Measurements from ENCODE around the gene SUSD1.
A peak's percentile ranks its signal among the peaks of the same experiment; 100 is the strongest.
"Not testable (repeated sequence)": the region's sequence is repeated elsewhere in the genome, so short reads cannot be mapped to it uniquely, and the experiment has no call there.

SUSD1 gene

GRCh38 chr9:112173489-112174221 is 1.4 kb downstream of the SUSD1 start:
- DNase-seq = no peak

DNA sequence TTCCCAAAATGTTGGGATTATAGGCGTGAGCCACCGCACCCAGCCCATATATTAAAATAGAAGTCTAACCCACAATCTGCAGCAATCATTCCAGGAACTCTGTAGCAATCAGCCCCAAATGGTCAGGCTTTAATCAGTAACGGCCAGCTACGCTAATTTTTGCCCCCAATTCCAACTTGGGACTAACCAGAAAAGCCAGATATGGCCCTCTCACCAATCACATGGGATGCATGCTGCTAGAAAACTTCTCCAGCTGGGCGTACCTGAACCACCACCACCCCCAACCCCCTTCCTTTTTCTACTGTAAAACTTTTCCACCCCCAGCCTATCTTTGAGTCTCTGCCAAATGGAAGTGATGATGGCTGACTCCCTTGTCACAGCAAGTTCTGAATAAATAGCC is 4.1 kb downstream of the SUSD1 start:
- no peak for DNase-seq

DNA sequence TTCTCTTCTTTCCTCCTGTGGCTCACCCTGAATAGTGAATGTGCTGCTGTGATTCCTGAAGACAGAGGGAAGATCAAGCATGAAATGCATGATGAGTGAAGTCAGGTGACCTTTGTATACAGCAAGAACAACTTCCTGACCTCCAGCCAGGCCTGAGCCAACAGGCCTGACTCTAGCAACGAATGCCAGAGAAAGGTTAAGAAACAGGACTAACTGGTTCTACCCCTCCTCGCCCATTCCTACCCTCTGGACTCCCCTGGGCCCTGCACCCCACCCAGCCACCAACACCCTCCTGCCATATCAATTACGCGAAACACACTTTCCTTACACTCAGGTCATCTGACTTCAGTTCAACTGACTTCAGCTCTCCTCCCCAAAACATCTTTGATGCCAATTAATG is 4.9 kb downstream of the SUSD1 start:
- no peak for DNase-seq

DNA sequence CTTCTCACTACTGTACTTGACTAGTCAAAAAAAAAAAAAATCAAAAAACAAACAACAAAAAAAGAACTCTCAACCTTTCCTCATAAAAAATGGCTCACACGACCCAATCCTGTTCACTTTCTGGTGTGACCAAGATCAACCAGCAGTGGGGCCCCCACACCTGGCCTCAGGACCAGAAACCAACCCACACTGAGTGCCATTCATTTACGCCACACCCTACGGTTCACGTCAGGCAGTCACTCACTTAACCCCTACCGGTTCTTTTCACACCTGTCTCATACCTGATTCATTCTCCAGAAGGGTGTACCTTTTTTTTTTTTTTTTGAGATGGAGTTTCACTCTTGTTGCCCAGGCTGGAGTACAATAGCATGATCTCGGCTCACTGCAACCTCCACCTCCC is 5.7 kb downstream of the SUSD1 start:
- DNase-seq = no peak

DNA sequence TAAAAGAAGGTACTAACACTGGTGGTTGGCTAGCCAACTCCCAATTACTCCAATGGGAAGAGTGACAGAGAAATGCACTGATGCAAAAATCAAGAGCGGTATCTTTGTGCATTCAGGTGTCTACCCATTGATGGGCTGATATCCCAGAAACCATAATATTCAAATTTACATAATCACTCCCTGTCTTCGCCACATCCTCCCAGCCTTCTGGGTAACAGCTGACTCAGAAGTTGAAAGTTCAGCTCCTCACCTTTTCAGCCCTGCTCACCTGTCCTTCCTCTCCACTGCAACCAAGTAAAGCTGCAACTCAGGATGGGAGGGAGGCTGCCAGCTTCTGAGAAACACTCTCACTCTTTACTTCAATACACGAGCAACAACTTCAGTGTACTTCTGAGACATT is 6.9 kb downstream of the SUSD1 start:
- DNase-seq = peak; percentile 19

GRCh38 chr9:112166176-112167140 is 8.6 kb downstream of the SUSD1 start:
- DNase-seq = no peak

GRCh38 chr9:112162621-112163413 is 12.3 kb downstream of the SUSD1 start:
- no peak for DNase-seq

DNA sequence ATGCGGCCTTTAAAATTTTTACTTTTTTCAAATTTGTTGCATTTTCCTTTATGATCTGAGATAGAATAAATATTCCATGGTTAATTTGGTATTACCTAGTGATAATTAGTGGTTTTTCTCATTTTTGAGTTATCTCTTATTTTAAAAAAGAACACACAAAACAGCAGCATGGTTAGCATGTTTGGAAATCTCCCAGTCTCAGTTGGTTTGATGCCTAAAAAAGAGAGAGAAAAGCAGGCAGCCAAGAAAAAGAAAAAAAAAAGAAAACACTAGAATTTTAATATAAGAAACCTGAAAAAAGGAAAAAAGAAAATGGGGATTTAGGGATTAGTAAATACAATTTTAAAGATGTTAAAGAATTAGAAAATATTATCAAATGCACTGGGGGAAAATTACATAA is 15.3 kb downstream of the SUSD1 start:
- no peak for DNase-seq

GRCh38 chr9:112158656-112159367 is 16.3 kb downstream of the SUSD1 start:
- no peak for DNase-seq

GRCh38 chr9:112157961-112158360 is 17.1 kb downstream of the SUSD1 start:
- no peak for DNase-seq

DNA sequence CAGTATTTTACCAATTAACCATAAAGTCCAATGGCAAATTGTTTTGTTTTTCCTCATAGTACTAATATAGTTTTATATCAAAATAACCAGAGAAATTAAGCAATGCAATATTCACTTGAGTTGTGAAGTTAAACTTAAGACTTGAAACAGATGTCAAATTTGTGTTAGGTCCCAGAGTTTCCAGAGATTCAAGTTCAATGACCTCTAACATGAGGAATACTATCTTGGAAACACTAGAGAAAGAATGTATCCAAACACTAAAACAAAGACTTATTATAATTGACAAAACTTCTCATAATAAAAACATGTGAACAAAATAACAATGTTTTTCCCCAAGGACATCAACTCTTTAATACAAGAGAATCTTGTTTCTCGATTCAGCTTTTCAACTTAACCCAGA is 18.0 kb downstream of the SUSD1 start:
- no peak for DNase-seq

- DNase-seq = no peak
These were observed 25.9 kb downstream of the SUSD1 start for GRCh38 chr9:112149211-112149610.

GRCh38 chr9:112145886-112146285 is 29.2 kb downstream of the SUSD1 start:
- DNase-seq = no peak

- no peak for DNase-seq
These were observed 30.3 kb downstream of the SUSD1 start for GRCh38 chr9:112144807-112145206.

GRCh38 chr9:112142420-112142819 is 32.7 kb downstream of the SUSD1 start:
- DNase-seq = no peak

- DNase-seq = no peak
These were observed 34.2 kb downstream of the SUSD1 start for GRCh38 chr9:112140936-112141335.

GRCh38 chr9:112137066-112137465 is 38.0 kb downstream of the SUSD1 start:
- DNase-seq = no peak

DNA sequence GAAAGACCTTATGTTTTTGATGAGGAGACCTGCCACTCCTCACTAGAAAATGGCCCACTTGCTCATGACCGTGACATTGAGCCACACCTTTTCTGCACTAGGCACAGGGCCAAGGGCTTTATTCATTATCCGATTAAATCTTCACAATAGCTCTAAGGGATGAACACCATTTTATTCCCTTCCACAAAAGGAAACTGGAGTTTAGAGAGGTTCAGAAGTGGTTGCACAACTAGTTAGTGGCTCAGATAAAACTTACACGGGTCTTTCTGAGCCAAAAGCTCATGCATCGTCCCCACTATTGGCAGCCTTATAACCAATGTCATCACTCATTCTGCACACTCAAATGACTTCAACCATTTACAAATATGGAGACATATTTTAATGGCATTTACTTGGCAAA is 39.4 kb downstream of the SUSD1 start:
- DNase-seq = no peak

GRCh38 chr9:112133806-112134205 is 41.3 kb downstream of the SUSD1 start:
- DNase-seq = not testable (repeated sequence)

GRCh38 chr9:112132356-112132755 is 42.7 kb downstream of the SUSD1 start:
- DNase-seq = no peak

DNA sequence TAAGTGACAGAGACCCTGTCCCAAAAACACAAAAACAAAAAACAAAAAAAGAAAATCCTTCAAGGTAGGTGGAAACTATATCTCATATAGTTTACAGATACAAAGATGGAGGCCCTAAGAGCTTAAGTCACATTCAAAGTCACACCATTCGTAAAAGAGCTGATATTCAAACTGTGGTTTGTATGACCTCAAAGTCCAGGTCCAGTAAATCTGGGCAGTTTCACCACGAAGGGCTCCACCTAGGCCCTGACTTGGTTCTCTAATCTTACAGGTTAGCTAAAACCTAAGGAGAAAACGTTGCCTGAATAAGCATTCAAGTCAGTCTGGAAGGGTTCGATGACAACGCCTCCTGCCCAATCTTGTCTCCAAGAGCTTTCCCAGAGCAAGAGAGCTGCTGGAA is 44.1 kb downstream of the SUSD1 start:
- no peak for DNase-seq

DNA sequence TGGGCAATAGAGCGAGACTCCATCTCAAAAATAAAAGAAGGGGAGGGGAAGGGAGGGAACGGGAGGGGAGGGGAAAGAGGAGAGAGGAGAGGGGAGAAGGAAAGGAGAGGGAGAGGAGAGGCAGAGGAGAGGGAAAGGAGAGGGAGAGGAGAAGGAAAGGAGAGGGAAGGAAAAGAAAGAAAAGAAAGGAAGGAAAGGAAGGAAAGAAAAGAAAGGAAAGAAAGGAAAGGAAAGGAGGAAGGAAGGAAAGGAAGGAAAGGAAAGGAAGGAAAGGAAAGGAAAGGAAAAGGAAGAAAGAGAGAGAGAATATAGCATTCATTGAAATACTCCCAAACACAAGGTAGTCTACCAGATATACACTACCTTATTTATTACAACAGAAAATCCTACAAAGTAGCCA is 44.8 kb downstream of the SUSD1 start:
- DNase-seq = no peak

- no peak for DNase-seq
These were observed 45.9 kb downstream of the SUSD1 start for GRCh38 chr9:112129246-112129645.
